Astrocyte of the cerebellum (primary cell): ENCODE results near the gene RGS6.

ENCODE experiments used
- DNase-seq: peaks from one replicate; pipeline ENCODE4 v3.0.0-alpha.2; 2011; ENCODE audit warnings: low read depth
- H3K4me3 ChIP-seq: 2 replicates; pipeline ENCODE4 v1.5.1; 2011; ENCODE audit warnings: mild to moderate bottlenecking, low read depth, low read length, moderate library complexity
- in situ Hi-C: cut with HindIII; loops from 2 replicates; pipeline ENCODE4 v1.10.0; 2017; ENCODE audit warnings: low sequenced_read_pairs
- TF ChIP-seq, protein P1 (sequence below): IDR thresholded peaks from 2 replicates; pipeline ENCODE4 v1.5.1; 2012; ENCODE audit warnings: low read length, low read depth, moderate library complexity, mild to moderate bottlenecking; ENCODE audit errors: missing control alignments

RGS6 gene

DNA sequence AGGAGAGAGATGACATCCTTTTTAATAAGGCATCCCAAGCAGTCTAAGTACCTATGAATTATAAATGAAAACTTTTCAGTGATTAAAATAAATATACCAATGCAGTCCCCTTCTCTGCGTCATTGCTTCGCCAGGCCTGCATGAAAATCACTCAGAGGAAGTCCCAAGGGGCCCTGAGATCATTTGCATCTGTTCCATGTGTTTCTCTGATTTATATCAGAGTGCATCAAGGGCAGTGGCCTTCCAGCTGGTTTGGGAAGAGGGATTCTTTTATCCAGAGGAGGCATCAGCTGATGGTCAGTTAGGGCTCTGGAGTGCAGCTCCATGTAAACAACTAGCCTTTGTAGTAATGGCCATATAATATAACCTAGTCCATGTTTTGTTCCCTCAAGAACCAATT, 210.1 kb downstream of the RGS6 start:
- H3K4me3 ChIP-seq = no peak overlapping the region
- in situ Hi-C loops = no loop called here
- TF ChIP-seq, protein P1, sequence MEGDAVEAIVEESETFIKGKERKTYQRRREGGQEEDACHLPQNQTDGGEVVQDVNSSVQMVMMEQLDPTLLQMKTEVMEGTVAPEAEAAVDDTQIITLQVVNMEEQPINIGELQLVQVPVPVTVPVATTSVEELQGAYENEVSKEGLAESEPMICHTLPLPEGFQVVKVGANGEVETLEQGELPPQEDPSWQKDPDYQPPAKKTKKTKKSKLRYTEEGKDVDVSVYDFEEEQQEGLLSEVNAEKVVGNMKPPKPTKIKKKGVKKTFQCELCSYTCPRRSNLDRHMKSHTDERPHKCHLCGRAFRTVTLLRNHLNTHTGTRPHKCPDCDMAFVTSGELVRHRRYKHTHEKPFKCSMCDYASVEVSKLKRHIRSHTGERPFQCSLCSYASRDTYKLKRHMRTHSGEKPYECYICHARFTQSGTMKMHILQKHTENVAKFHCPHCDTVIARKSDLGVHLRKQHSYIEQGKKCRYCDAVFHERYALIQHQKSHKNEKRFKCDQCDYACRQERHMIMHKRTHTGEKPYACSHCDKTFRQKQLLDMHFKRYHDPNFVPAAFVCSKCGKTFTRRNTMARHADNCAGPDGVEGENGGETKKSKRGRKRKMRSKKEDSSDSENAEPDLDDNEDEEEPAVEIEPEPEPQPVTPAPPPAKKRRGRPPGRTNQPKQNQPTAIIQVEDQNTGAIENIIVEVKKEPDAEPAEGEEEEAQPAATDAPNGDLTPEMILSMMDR = no peak
- no peak for DNase-seq

DNA sequence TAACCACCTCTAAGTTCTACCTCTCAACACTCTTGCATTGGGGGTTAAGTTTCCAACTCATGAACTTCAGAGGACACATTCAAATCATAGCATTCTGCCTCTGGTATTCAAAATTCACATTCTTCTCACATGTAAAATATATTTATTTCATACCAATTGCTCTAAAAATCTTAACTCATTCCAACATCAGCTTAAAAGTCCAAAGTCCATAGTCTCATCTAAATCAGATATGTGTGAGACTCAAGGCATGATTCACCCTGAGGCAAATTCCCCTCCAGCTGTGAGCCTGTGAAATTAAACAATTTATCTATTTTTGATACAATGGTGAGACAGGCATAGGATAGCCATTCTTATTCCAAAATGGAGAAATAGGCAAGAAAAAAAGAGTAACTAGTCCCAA, 214.0 kb downstream of the RGS6 start:
- DNase-seq = no peak
- TF ChIP-seq, protein P1 = no peak
- in situ Hi-C loops = no loop called here
- no peak overlapping the region for H3K4me3 ChIP-seq

GRCh38 chr14:72154645-72155378, 222.6 kb downstream of the RGS6 start:
- no peak overlapping the region for H3K4me3 ChIP-seq
- no peak for DNase-seq
- in situ Hi-C loops = no loop called here
- TF ChIP-seq, protein P1 = no peak

DNA sequence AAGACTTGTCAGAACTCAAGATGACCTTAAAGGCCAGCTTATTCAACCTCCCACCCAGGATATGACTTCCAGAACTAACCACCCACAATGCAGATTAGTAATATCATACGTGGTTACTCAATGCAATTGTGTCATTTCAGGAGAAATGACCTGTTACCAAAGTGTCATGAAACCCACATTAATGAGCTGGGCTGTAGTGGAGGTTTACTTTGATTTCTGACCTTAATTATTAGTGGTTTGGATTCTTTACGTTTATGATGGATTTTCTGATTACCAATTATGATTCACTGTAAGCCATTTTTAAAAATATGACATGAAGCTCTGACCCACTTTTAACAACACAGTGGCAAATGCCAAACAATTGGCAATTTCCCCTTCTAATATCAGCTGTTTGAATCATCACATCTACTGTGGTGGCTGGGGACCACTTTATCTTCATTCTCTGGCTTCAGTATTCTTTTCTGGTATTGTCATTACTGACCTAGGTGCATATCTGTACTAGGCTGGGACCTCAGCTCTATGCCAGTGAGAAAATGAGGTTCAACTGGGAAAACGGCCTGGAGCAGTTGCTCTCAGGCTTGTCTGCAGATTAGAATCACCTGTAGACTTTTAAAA, 223.3 kb downstream of the RGS6 start:
- TF ChIP-seq, protein P1 = no peak
- no peak overlapping the region for H3K4me3 ChIP-seq
- in situ Hi-C loops = no loop called here
- DNase-seq = no peak

GRCh38 chr14:72164420-72165228, 232.4 kb downstream of the RGS6 start:
- TF ChIP-seq, protein P1 = no peak
- H3K4me3 ChIP-seq = no peak overlapping the region
- no peak for DNase-seq
- in situ Hi-C loops = no loop called here

- H3K4me3 ChIP-seq = no peak overlapping the region
- DNase-seq = no peak
- in situ Hi-C loops = no loop called here
- TF ChIP-seq, protein P1 = no peak
These were observed 233.0 kb downstream of the RGS6 start for GRCh38 chr14:72165229-72165698.
